ENCODE data around the gene NUP214.

The NUP214 gene

GRCh38 chr9:131160416-131161112 lies 35.2 kb downstream of the NUP214 start:
- no CpG with 5 or more reads among the region's 1 CpG for WGBS (ENCODE audit: insufficient coverage)
- H3K36me3 ChIP-seq (ENCODE audit: control insufficient read depth in 4 of 4, insufficient read depth in 4 of 4, low read length in 3 of 4) = peaks cover 25 to 75% (median 51%) of the 10 kb centered on the region in 4 experiments
- POLR2A ChIA-PET = no interaction called here

GRCh38 chr9:131161585-131161984 lies 36.2 kb downstream of the NUP214 start:
- H3K4me1 ChIP-seq (ENCODE audit: control extremely low read depth in 1 of 4, control insufficient read depth in 4 of 4, insufficient read depth in 4 of 4, low read length in 3 of 4) = no peaks in the 10 kb centered on the region
- 100% methylated on average over 2 of the region's 6 CpGs for WGBS (ENCODE audit: insufficient coverage)
- H3K27ac ChIP-seq (ENCODE audit: insufficient read depth in 1 of 2, low read depth in 1 of 2, low read length in 2 of 2, poor library complexity in 1 of 2, severe bottlenecking in 2 of 2) = no peak overlapping the region
- H3K9me3 ChIP-seq (ENCODE audit: control extremely low read depth in 1 of 5, control insufficient read depth in 4 of 5, insufficient read depth in 2 of 5, low read depth in 1 of 5, low read length in 4 of 5) = no peaks in the 10 kb centered on the region
- H3K27me3 ChIP-seq (replicated peaks in 2 of 5; ENCODE audit: control insufficient read depth in 4 of 5, insufficient read depth in 5 of 5, low read length in 4 of 5) = no peaks in the 10 kb centered on the region
- peaks cover 29 to 76% (median 53%) of the 10 kb centered on the region in 4 experiments for H3K36me3 ChIP-seq (ENCODE audit: control insufficient read depth in 4 of 4, insufficient read depth in 4 of 4, low read length in 3 of 4)
- CTCF ChIA-PET = interaction anchor here (0.6 to 1.5 kb wide), 4 partner anchors 12 to 175 kb away, joined by 4 to 5 read pairs (median 4); no protein-coding TSS in a partner anchor
- DNase-seq = no peak
- POLR2A ChIA-PET = no interaction called here
- H3K4me3 ChIP-seq (ENCODE audit: control insufficient read depth in 1 of 7, extremely low read depth in 1 of 7, insufficient read depth in 4 of 7, low read depth in 2 of 7, low read length in 6 of 7) = no peak overlapping the region

More at GRCh38 chr9:131160416-131161112, 35.2 kb downstream of the NUP214 start:
- CTCF ChIA-PET = interaction anchor here (1.0 kb wide), 1 partner anchor 17 kb away, joined by 4 read pairs; no protein-coding TSS in a partner anchor
- Histone ChIP-seq H3K4me3 (ENCODE audit: control insufficient read depth in 1 of 7, extremely low read depth in 1 of 7, insufficient read depth in 4 of 7, low read depth in 2 of 7, low read length in 6 of 7) (no peak overlapping the region), H3K27me3 (replicated peaks in 2 of 5; ENCODE audit: control insufficient read depth in 4 of 5, insufficient read depth in 5 of 5, low read length in 4 of 5) (no peaks in the 10 kb centered on the region), H3K27ac (ENCODE audit: insufficient read depth in 1 of 2, low read depth in 1 of 2, low read length in 2 of 2, poor library complexity in 1 of 2, severe bottlenecking in 2 of 2) (peak overlapping the region in 1 of 2 experiments; percentile 7), H3K9me3 (ENCODE audit: control extremely low read depth in 1 of 5, control insufficient read depth in 4 of 5, insufficient read depth in 2 of 5, low read depth in 1 of 5, low read length in 4 of 5) (no peaks in the 10 kb centered on the region), H3K4me1 (ENCODE audit: control extremely low read depth in 1 of 4, control insufficient read depth in 4 of 4, insufficient read depth in 4 of 4, low read length in 3 of 4) (no peaks in the 10 kb centered on the region)
- no peak for DNase-seq

- Histone ChIP-seq H3K27ac (ENCODE audit: insufficient read depth in 1 of 2, low read depth in 1 of 2, low read length in 2 of 2, poor library complexity in 1 of 2, severe bottlenecking in 2 of 2) (no peak overlapping the region), H3K4me1 (ENCODE audit: control extremely low read depth in 1 of 4, control insufficient read depth in 4 of 4, insufficient read depth in 4 of 4, low read length in 3 of 4) (no peaks in the 10 kb centered on the region), H3K36me3 (ENCODE audit: control insufficient read depth in 4 of 4, insufficient read depth in 4 of 4, low read length in 3 of 4) (peaks cover 30 to 76% (median 53%) of the 10 kb centered on the region in 4 experiments), H3K4me3 (ENCODE audit: control insufficient read depth in 1 of 7, extremely low read depth in 1 of 7, insufficient read depth in 4 of 7, low read depth in 2 of 7, low read length in 6 of 7) (no peak overlapping the region), H3K27me3 (replicated peaks in 2 of 5; ENCODE audit: control insufficient read depth in 4 of 5, insufficient read depth in 5 of 5, low read length in 4 of 5) (no peaks in the 10 kb centered on the region), H3K9me3 (ENCODE audit: control extremely low read depth in 1 of 5, control insufficient read depth in 4 of 5, insufficient read depth in 2 of 5, low read depth in 1 of 5, low read length in 4 of 5) (no peaks in the 10 kb centered on the region)
- DNase-seq = no peak
- 93% methylated on average over 4 of the region's 4 CpGs for WGBS (ENCODE audit: insufficient coverage)
- POLR2A ChIA-PET = no interaction called here
- CTCF ChIA-PET = interaction anchor here (0.9 to 1.5 kb wide), 3 partner anchors 11 to 52 kb away, joined by 3 to 5 read pairs (median 4); no protein-coding TSS in a partner anchor
Measured at GRCh38 chr9:131162886-131163285, 37.5 kb downstream of the NUP214 start.

- no peaks in the 10 kb centered on the region for H3K9me3 ChIP-seq (ENCODE audit: control extremely low read depth in 1 of 5, control insufficient read depth in 4 of 5, insufficient read depth in 2 of 5, low read depth in 1 of 5, low read length in 4 of 5)
- CTCF ChIA-PET = interaction anchor here (0.7 kb wide), 1 partner anchor 13 kb away, joined by 3 read pairs; no protein-coding TSS in a partner anchor
- no peaks in the 10 kb centered on the region for H3K4me1 ChIP-seq (ENCODE audit: control extremely low read depth in 1 of 4, control insufficient read depth in 4 of 4, insufficient read depth in 4 of 4, low read length in 3 of 4)
- no peak overlapping the region for H3K4me3 ChIP-seq (ENCODE audit: control insufficient read depth in 1 of 7, extremely low read depth in 1 of 7, insufficient read depth in 4 of 7, low read depth in 2 of 7, low read length in 6 of 7)
- H3K27ac ChIP-seq (ENCODE audit: insufficient read depth in 1 of 2, low read depth in 1 of 2, low read length in 2 of 2, poor library complexity in 1 of 2, severe bottlenecking in 2 of 2) = no peak overlapping the region
- H3K27me3 ChIP-seq (replicated peaks in 2 of 5; ENCODE audit: control insufficient read depth in 4 of 5, insufficient read depth in 5 of 5, low read length in 4 of 5) = no peaks in the 10 kb centered on the region
- DNase-seq = no peak
- POLR2A ChIA-PET = no interaction called here
- peaks cover 26 to 61% (median 42%) of the 10 kb centered on the region in 4 experiments for H3K36me3 ChIP-seq (ENCODE audit: control insufficient read depth in 4 of 4, insufficient read depth in 4 of 4, low read length in 3 of 4)
Measured at GRCh38 chr9:131165523-131165922, 40.1 kb downstream of the NUP214 start.

DNA sequence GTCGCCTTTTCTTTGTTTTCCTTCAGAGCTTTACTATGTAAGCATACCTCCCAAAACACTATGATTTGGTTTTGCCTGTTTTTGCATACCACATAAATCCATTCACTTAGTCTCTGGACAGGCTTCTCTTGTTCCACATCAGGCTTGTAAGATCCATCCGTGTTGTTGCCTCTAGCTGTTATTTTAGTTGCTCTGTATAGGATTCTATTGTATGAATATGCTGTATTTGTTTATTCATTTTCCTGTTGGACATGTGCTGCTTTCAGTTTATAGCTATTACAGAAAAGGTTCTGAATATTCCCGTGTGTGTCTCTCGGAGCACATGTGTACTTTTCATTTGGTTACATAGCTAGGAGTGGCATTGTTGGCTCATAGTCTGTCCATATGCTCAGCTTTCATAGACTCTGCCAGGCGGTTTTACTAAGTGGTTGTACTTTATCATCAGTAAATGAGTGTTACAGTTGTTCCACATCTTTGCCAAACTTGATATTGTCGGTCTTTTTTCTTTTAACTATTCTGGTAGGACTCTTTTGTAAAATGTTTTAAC lies 41.8 kb downstream of the NUP214 start:
- 98% methylated on average over 4 of the region's 6 CpGs for WGBS (ENCODE audit: insufficient coverage)
- peaks cover 22 to 54% (median 35%) of the 10 kb centered on the region in 4 experiments for H3K36me3 ChIP-seq (ENCODE audit: control insufficient read depth in 4 of 4, insufficient read depth in 4 of 4, low read length in 3 of 4)
- no peak overlapping the region for H3K27ac ChIP-seq (ENCODE audit: insufficient read depth in 1 of 2, low read depth in 1 of 2, low read length in 2 of 2, poor library complexity in 1 of 2, severe bottlenecking in 2 of 2)
- no peaks in the 10 kb centered on the region for H3K27me3 ChIP-seq (replicated peaks in 2 of 5; ENCODE audit: control insufficient read depth in 4 of 5, insufficient read depth in 5 of 5, low read length in 4 of 5)
- no peak for DNase-seq
- POLR2A ChIA-PET = interaction anchor here (0.7 kb wide), 1 partner anchor 13 kb away, joined by 3 read pairs; no protein-coding TSS in a partner anchor
- H3K4me1 ChIP-seq (ENCODE audit: control extremely low read depth in 1 of 4, control insufficient read depth in 4 of 4, insufficient read depth in 4 of 4, low read length in 3 of 4) = no peaks in the 10 kb centered on the region
- no peak overlapping the region for H3K4me3 ChIP-seq (ENCODE audit: control insufficient read depth in 1 of 7, extremely low read depth in 1 of 7, insufficient read depth in 4 of 7, low read depth in 2 of 7, low read length in 6 of 7)
- no peaks in the 10 kb centered on the region for H3K9me3 ChIP-seq (ENCODE audit: control extremely low read depth in 1 of 5, control insufficient read depth in 4 of 5, insufficient read depth in 2 of 5, low read depth in 1 of 5, low read length in 4 of 5)
- CTCF ChIA-PET = interaction anchor here (1.2 to 3.0 kb wide), 3 partner anchors 9 to 12 kb away, joined by 3 to 14 read pairs (median 3); no protein-coding TSS in a partner anchor

DNA sequence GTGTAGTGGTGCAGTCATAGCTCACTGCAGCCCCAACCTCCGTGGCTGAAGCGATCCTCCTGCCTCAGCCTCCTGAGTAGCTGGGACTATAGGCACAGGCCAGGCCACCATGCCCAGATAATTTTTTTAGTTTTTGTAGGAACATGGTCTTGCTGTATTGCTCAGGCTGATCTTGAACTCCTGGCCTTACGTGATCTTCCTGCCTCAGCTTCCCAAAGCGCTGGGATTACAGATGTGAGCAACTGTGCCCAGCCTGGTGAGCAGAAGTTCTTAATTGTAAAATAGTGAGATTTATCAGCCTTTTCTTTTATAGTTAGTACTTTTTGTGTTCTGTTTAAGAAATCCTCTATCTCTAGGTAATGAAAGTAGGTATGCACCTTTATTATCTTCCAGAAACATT lies 42.5 kb downstream of the NUP214 start:
- Histone ChIP-seq H3K4me3 (ENCODE audit: control insufficient read depth in 1 of 7, extremely low read depth in 1 of 7, insufficient read depth in 4 of 7, low read depth in 2 of 7, low read length in 6 of 7) (no peak overlapping the region), H3K27me3 (replicated peaks in 2 of 5; ENCODE audit: control insufficient read depth in 4 of 5, insufficient read depth in 5 of 5, low read length in 4 of 5) (no peaks in the 10 kb centered on the region), H3K36me3 (ENCODE audit: control insufficient read depth in 4 of 4, insufficient read depth in 4 of 4, low read length in 3 of 4) (peaks cover 19 to 47% (median 31%) of the 10 kb centered on the region in 4 experiments), H3K27ac (ENCODE audit: insufficient read depth in 1 of 2, low read depth in 1 of 2, low read length in 2 of 2, poor library complexity in 1 of 2, severe bottlenecking in 2 of 2) (no peak overlapping the region), H3K9me3 (ENCODE audit: control extremely low read depth in 1 of 5, control insufficient read depth in 4 of 5, insufficient read depth in 2 of 5, low read depth in 1 of 5, low read length in 4 of 5) (no peaks in the 10 kb centered on the region), H3K4me1 (ENCODE audit: control extremely low read depth in 1 of 4, control insufficient read depth in 4 of 4, insufficient read depth in 4 of 4, low read length in 3 of 4) (no peaks in the 10 kb centered on the region)
- POLR2A ChIA-PET = interaction anchor here (0.6 kb wide), 1 partner anchor 10 kb away, joined by 3 read pairs; no protein-coding TSS in a partner anchor
- DNase-seq = no peak
- 100% methylated on average over 4 of the region's 4 CpGs for WGBS (ENCODE audit: insufficient coverage)
- CTCF ChIA-PET = interaction anchor here (0.8 to 3.0 kb wide), 4 partner anchors 8 to 182 kb away, joined by 3 to 14 read pairs (median 3); no protein-coding TSS in a partner anchor
